A549 (cell line): ENCODE data around the gene STBD1.
"Not testable (repeated sequence)": the region's sequence is repeated elsewhere in the genome, so short reads cannot be mapped to it uniquely, and the experiment has no call there.

ENCODE experiments used
- RCOR1 ChIP-seq: fragments of 150-350 bp; IDR thresholded peaks from 2 replicates; pipeline ENCODE4 v1.6.1; 2014; ENCODE audit warnings: antibody characterized with exemption, low read length, low read depth
- ZNF302 ChIP-seq: fragments of 250-450 bp; sonication (Bioruptor Pico); IDR thresholded peaks from 2 replicates; pipeline ENCODE4 v1.9.0; 2021; ENCODE audit warnings: inconsistent platforms, mild to moderate bottlenecking, moderate library complexity
- TF ChIP-seq, protein P1 (sequence below): fragments of >200 bp; sonication (Bioruptor Twin); formaldehyde crosslinking; IDR thresholded peaks from 3 replicates; pipeline ENCODE4 v1.5.1; 2016

DNA sequence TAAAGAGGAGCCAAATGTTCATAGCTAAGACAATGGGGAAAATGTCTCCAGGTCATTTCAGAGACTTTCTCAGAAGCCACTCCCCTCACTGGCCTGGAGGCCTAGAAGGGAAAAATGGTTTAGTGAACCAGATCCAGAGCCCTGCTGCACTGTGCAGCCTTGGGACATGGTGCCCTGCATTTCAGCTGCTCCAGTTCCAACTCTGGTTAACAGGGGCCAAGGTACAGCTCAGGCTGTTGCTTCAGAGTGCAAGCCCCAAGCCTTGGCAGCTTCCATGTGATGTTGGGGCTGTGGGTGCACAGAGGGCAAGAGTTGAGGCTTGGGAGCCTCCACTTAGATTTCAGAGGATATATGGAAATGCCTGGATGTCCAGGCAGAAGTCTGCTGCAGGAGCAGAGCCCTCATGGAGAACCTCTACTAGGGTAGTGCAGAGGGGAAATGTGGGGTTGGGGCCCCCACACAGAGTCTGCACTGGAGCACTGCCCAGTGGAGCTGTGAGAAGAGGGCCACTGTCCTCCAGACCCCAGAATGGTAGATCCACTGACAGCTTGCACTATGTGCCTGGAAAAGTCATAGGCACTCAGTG is 53.4 kb downstream of the STBD1 start:
- not testable (repeated sequence) for TF ChIP-seq ZNF302 (CRISPR knock-in tag); RCOR1
- TF ChIP-seq, protein P1, sequence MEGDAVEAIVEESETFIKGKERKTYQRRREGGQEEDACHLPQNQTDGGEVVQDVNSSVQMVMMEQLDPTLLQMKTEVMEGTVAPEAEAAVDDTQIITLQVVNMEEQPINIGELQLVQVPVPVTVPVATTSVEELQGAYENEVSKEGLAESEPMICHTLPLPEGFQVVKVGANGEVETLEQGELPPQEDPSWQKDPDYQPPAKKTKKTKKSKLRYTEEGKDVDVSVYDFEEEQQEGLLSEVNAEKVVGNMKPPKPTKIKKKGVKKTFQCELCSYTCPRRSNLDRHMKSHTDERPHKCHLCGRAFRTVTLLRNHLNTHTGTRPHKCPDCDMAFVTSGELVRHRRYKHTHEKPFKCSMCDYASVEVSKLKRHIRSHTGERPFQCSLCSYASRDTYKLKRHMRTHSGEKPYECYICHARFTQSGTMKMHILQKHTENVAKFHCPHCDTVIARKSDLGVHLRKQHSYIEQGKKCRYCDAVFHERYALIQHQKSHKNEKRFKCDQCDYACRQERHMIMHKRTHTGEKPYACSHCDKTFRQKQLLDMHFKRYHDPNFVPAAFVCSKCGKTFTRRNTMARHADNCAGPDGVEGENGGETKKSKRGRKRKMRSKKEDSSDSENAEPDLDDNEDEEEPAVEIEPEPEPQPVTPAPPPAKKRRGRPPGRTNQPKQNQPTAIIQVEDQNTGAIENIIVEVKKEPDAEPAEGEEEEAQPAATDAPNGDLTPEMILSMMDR = not testable (repeated sequence)
